H9 (cell line): ENCODE results near the gene WDR43. TPM values are rescaled to one million over a fixed set of nuclear protein-coding genes. Genes with fewer than 3 reads are reported as not detected.

Experiments
- DNase-seq: peaks from one replicate; pipeline ENCODE4 v3.0.0-alpha.2; 2017
- H2AFZ ChIP-seq: one replicate; pipeline ENCODE4 v1.6.1; 2013; ENCODE audit warnings: mild to moderate bottlenecking, low read length, control low read depth, moderate library complexity
- H2AK5ac ChIP-seq: 2 replicates; pipeline ENCODE4 v1.6.1; 2013; ENCODE audit warnings: low read length, control low read depth, mixed read lengths; ENCODE audit not compliant: insufficient read length
- H2BK120ac ChIP-seq: one replicate; pipeline ENCODE4 v1.6.1; 2013; ENCODE audit warnings: low read depth, mild to moderate bottlenecking, low read length, control low read depth, inconsistent platforms; ENCODE audit not compliant: poor library complexity, severe bottlenecking
- H2BK12ac ChIP-seq: 2 replicates; pipeline ENCODE4 v1.6.1; 2013; ENCODE audit warnings: low read length, control low read depth, mixed read lengths, low read depth; ENCODE audit not compliant: insufficient read length
- H2BK15ac ChIP-seq: 2 replicates; pipeline ENCODE4 v1.6.1; 2013; ENCODE audit warnings: low read depth, low read length, control low read depth
- H2BK20ac ChIP-seq: one replicate; pipeline ENCODE4 v1.6.1; 2013; ENCODE audit warnings: low read depth, mild to moderate bottlenecking, low read length, control low read depth, inconsistent platforms; ENCODE audit not compliant: poor library complexity, severe bottlenecking
- H2BK5ac ChIP-seq: 2 replicates; pipeline ENCODE4 v1.6.1; 2013; ENCODE audit warnings: low read length, control low read depth, mixed read lengths; ENCODE audit not compliant: insufficient read length
- H3K14ac ChIP-seq: 2 replicates; pipeline ENCODE4 v1.6.1; 2013; ENCODE audit warnings: low read length, control low read depth; ENCODE audit not compliant: insufficient read depth
- H3K18ac ChIP-seq: 2 replicates; pipeline ENCODE4 v1.6.1; 2013; ENCODE audit warnings: low read depth, mild to moderate bottlenecking, mixed read lengths, low read length, control low read depth; ENCODE audit not compliant: insufficient read length
- H3K23ac ChIP-seq: 2 replicates; pipeline ENCODE4 v1.6.1; 2013; ENCODE audit warnings: low read length, control low read depth, mixed read lengths, low read depth; ENCODE audit not compliant: insufficient read length
- H3K23me2 ChIP-seq: 2 replicates; pipeline ENCODE4 v1.6.1; 2013; ENCODE audit warnings: low read depth, mild to moderate bottlenecking, mixed read lengths, low read length, control low read depth; ENCODE audit not compliant: insufficient read length, poor library complexity, severe bottlenecking
- H3K27ac ChIP-seq: 2 replicates; pipeline ENCODE4 v1.5.1; 2013; ENCODE audit warnings: low read length, control low read depth, mixed read lengths, low read depth; ENCODE audit not compliant: insufficient read length
- H3K27me3 ChIP-seq: 2 replicates; pipeline ENCODE4 v1.6.1; 2013; ENCODE audit warnings: low read length, control low read depth, inconsistent platforms; ENCODE audit not compliant: insufficient read depth
- H3K4ac ChIP-seq: 2 replicates; pipeline ENCODE4 v1.6.1; 2013; ENCODE audit warnings: low read depth, mild to moderate bottlenecking, control low read depth, inconsistent platforms, low read length, moderate library complexity
- H3K4me1 ChIP-seq: 2 replicates; pipeline ENCODE4 v1.6.1; 2013; ENCODE audit warnings: low read length, control low read depth, inconsistent platforms; ENCODE audit not compliant: insufficient read depth
- H3K4me2 ChIP-seq: 2 replicates; pipeline ENCODE4 v1.6.1; 2013; ENCODE audit warnings: low read length, control low read depth, mixed read lengths; ENCODE audit not compliant: insufficient read length, insufficient read depth
- H3K56ac ChIP-seq: 2 replicates; pipeline ENCODE4 v1.6.1; 2013; ENCODE audit warnings: low read depth, mild to moderate bottlenecking, mixed read lengths, low read length, control low read depth; ENCODE audit not compliant: insufficient read length
- H3K79me1 ChIP-seq: 2 replicates; pipeline ENCODE4 v1.6.1; 2013; ENCODE audit warnings: low read depth, mild to moderate bottlenecking, moderate library complexity, low read length, control low read depth, inconsistent platforms; ENCODE audit not compliant: insufficient read depth, poor library complexity, severe bottlenecking
- H3K79me2 ChIP-seq: 2 replicates; pipeline ENCODE4 v1.6.1; 2013; ENCODE audit warnings: low read length, control low read depth, inconsistent platforms; ENCODE audit not compliant: insufficient read depth
- H3K9ac ChIP-seq: 2 replicates; pipeline ENCODE4 v1.6.1; 2013; ENCODE audit warnings: low read length, control low read depth, mixed read lengths; ENCODE audit not compliant: insufficient read length; ENCODE audit errors: extremely low read depth
- H3K9me3 ChIP-seq: one replicate; pipeline ENCODE4 v1.6.1; 2013; ENCODE audit warnings: low read depth, low read length, inconsistent platforms; ENCODE audit not compliant: control insufficient read depth
- H3T11ph ChIP-seq: one replicate; pipeline ENCODE4 v1.6.1; 2013; ENCODE audit warnings: mild to moderate bottlenecking, low read length, control low read depth, inconsistent platforms
- H4K20me1 ChIP-seq: one replicate; pipeline ENCODE4 v1.6.1; 2013; ENCODE audit not compliant: control insufficient read depth, insufficient read length, insufficient read depth
- H4K5ac ChIP-seq: 2 replicates; pipeline ENCODE4 v1.6.1; 2013; ENCODE audit warnings: low read depth, mild to moderate bottlenecking, mixed read lengths, low read length, control low read depth; ENCODE audit not compliant: insufficient read length
- H4K8ac ChIP-seq: replicated peaks from 2 replicates; pipeline ENCODE4 v1.6.1; 2013; ENCODE audit warnings: low read length, control low read depth, mixed read lengths, low read depth; ENCODE audit not compliant: insufficient read length
- H4K91ac ChIP-seq: 2 replicates; pipeline ENCODE4 v1.6.1; 2013; ENCODE audit warnings: low read depth, mild to moderate bottlenecking, moderate library complexity, mixed read lengths, low read length, control low read depth; ENCODE audit not compliant: insufficient read length
- H3K27ac Mint-ChIP-seq, 3 experiments: 2 replicates in 2 of 3; 3 replicates in 1 of 3; pipeline ENCODE4 v1.8.0; 2020 to 2021; ENCODE audit warnings: mixed read lengths in 3 of 3, mild to moderate bottlenecking in 1 of 3, moderate library complexity in 1 of 3
- H3K27me3 Mint-ChIP-seq: 2 replicates; pipeline ENCODE4 v1.8.0; 2021; ENCODE audit warnings: low read depth, mild to moderate bottlenecking, moderate library complexity, mixed read lengths
- H3K36me3 Mint-ChIP-seq, 3 experiments: 2 replicates in 2 of 3; 3 replicates in 1 of 3; pipeline ENCODE4 v1.8.0; 2020 to 2021; ENCODE audit warnings: low read depth in 3 of 3, mixed read lengths in 3 of 3; ENCODE audit not compliant: insufficient read depth in 1 of 3
- H3K4me1 Mint-ChIP-seq, 2 experiments: 2 replicates each; pipeline ENCODE4 v1.8.0; 2020; ENCODE audit warnings: mixed read lengths in 2 of 2
- H3K4me3 Mint-ChIP-seq, 2 experiments: 2 replicates in 1 of 2; 3 replicates in 1 of 2; pipeline ENCODE4 v1.8.0; 2020 to 2021; ENCODE audit warnings: mild to moderate bottlenecking in 2 of 2, mixed read lengths in 2 of 2, moderate library complexity in 1 of 2
- H3K9me3 Mint-ChIP-seq, 2 experiments: 2 replicates in 1 of 2; 3 replicates in 1 of 2; pipeline ENCODE4 v1.8.0; 2020; ENCODE audit warnings: mild to moderate bottlenecking in 2 of 2, mixed read lengths in 2 of 2, moderate library complexity in 1 of 2
- WGBS: extraction: QIAGEN DNeasy Blood & Tissue Kit; methylation state at CpG from one replicate; pipeline ENCODE4 v1.1.7; 2013; ENCODE audit warnings: missing lambda C conversion rate, low lambda C conversion rate, mixed read lengths; ENCODE audit not compliant: insufficient read length; ENCODE audit errors: extremely low coverage; 5-methylcytosine and 5-hydroxymethylcytosine counted together
- total RNA-seq: library from RNA; stranded (reverse); gene quantifications from 2 replicates; pipeline ENCODE4 v1.2.1, GENCODE V29; 2021
- TF ChIP-seq, protein P1 (sequence below): fragments of 200-600 bp; sonication (generic); conservative IDR thresholded peaks from 3 replicates; pipeline ENCODE4 v1.8.0; 2021; ENCODE audit warnings: antibody characterized with exemption, mild to moderate bottlenecking

Gene WDR43
- total RNA-seq, 1 experiment from 2014 or later: 186 TPM

DNA sequence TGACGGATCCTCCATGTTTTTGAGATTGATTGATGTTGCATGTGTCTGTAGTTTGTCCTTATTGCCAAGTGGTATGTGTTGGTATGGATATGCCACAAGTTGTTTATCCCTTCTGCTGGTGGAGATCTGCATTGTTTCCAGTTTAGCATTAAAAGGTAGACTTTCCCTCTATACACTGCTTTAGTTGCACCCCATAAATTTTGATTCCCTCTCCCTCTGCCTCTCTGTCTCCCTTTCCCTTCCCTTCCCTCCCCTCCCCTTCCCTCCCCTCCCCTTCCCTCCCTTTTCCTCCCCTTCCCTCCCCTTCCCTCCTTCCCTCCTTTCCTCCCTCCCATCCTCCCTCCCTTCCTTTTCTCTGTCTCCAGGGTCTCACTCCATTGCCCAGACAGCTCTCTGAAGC lies 68.0 kb downstream of the WDR43 start:
- TF ChIP-seq, protein P1, sequence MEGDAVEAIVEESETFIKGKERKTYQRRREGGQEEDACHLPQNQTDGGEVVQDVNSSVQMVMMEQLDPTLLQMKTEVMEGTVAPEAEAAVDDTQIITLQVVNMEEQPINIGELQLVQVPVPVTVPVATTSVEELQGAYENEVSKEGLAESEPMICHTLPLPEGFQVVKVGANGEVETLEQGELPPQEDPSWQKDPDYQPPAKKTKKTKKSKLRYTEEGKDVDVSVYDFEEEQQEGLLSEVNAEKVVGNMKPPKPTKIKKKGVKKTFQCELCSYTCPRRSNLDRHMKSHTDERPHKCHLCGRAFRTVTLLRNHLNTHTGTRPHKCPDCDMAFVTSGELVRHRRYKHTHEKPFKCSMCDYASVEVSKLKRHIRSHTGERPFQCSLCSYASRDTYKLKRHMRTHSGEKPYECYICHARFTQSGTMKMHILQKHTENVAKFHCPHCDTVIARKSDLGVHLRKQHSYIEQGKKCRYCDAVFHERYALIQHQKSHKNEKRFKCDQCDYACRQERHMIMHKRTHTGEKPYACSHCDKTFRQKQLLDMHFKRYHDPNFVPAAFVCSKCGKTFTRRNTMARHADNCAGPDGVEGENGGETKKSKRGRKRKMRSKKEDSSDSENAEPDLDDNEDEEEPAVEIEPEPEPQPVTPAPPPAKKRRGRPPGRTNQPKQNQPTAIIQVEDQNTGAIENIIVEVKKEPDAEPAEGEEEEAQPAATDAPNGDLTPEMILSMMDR: no peak

More for the DNA sequence above, 68.0 kb downstream of the WDR43 start:
- H4K91ac ChIP-seq: no peak overlapping the region
- no peak overlapping the region for H4K8ac ChIP-seq
- H3K27me3 ChIP-seq: no peaks in the 10 kb centered on the region
- no peaks in the 10 kb centered on the region for H3K79me1 ChIP-seq
- H3K79me2 ChIP-seq: no peaks in the 10 kb centered on the region
- H4K20me1 ChIP-seq: no peaks in the 10 kb centered on the region
- H3K9ac ChIP-seq: no peak overlapping the region
- no peaks in the 10 kb centered on the region for H3K4me1 ChIP-seq
- no peak overlapping the region for H2BK120ac ChIP-seq
- no peaks in the 10 kb centered on the region; a peak in 1 of 5 replicates for H3K9me3 Mint-ChIP-seq
- DNase-seq: no peak
- no peak overlapping the region for H2BK20ac ChIP-seq
- H3K23me2 ChIP-seq: no peaks in the 10 kb centered on the region
- H2BK15ac ChIP-seq: no peak overlapping the region
- no peak overlapping the region for H3T11ph ChIP-seq
- H2BK12ac ChIP-seq: no peak overlapping the region
- no peaks in the 10 kb centered on the region for H3K36me3 Mint-ChIP-seq
- no peak overlapping the region for H3K4me3 Mint-ChIP-seq
- H2AK5ac ChIP-seq: no peak overlapping the region
- H3K18ac ChIP-seq: no peak overlapping the region
- no peak overlapping the region for H3K23ac ChIP-seq
- no peak overlapping the region for H3K56ac ChIP-seq
- peaks cover 2 to 7% of the 10 kb centered on the region in 2 experiments; a peak in 3 of 4 replicates for H3K4me1 Mint-ChIP-seq
- no peak overlapping the region for H3K4me2 ChIP-seq
- no peak overlapping the region for H3K4ac ChIP-seq
- H2AFZ ChIP-seq: no peak overlapping the region
- no peak overlapping the region for H2BK5ac ChIP-seq
- no peak overlapping the region for H4K5ac ChIP-seq
- H3K14ac ChIP-seq: no peak overlapping the region
- H3K27ac ChIP-seq: no peak overlapping the region
- no peaks in the 10 kb centered on the region for H3K9me3 ChIP-seq
- H3K27me3 Mint-ChIP-seq: no peaks in the 10 kb centered on the region
- no peak overlapping the region for H3K27ac Mint-ChIP-seq
- WGBS: no CpG with 5 or more reads among the region's 1 CpG
